NOMO-1 treated with DMSO at 0.1 percent for 48 hours (cell line): ENCODE results near the gene HAGHL.
A peak's percentile ranks its signal among the peaks of the same experiment; 100 is the strongest.
"Not testable (repeated sequence)": the region's sequence is repeated elsewhere in the genome, so short reads cannot be mapped to it uniquely, and the experiment has no call there.

Source experiments
- DNase-seq: peaks from one replicate; lab custom pipeline; 2025; ENCODE audit not compliant: unreplicated experiment; lab: John Stamatoyannopoulos, UW

Gene HAGHL

DNA sequence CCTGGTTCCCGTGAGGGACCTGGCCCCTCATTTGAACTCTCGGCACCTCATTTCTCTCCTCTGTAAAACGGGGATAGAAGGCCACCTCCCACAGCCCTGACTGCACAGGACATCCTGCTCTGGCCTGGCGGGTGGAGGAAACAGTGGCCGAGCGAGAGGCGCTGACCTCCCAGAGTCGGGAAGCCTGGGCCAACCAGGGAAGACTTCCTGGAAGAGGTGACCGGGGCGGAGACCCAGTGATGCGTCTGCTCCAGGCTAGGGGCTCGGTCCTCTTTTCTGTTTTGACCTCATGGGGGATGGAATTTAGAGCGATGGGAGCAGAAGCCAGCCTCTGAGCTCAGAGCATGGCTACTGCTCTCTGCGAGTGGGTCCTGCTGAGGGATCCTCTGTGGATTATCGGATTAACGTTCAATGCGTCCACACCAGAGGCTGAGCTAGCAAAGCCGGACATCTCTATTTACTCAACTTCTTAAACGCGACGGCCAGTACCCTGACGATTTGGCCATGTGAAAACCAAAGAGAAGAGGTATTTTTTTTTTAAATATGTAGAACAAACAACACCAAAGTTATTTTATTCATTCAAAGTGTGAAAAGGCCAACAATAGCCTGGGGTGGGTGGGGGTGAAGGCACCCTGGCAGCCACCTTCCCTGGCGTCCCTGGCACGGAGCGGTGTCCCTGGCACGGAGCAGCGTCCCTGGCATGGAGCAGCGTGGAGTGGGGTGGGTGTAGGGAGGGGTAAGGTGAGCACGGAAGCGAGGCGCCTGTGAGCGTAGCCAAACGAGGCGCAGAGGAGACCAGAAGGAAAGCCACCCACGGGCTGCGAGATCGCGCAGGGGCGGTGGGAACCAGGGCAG is 24.5 kb downstream of the HAGHL start:
- DNase-seq: no peak

DNA sequence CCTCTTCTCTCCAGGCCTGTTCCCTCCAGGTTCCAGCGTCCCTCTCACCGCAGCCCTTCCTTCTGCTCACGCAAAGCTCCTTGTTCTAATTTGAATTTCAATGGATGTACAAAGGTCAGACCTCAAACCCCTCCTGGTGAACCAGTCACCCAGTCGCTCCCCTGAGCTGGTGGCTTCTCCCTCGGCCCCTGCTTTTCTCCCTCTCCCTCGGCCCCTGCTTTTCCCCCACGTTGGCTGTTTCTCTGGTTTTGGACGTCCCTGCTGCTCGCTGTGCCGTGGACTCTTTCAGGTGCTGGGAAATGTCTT is 25.1 kb downstream of the HAGHL start:
- DNase-seq: no peak

DNA sequence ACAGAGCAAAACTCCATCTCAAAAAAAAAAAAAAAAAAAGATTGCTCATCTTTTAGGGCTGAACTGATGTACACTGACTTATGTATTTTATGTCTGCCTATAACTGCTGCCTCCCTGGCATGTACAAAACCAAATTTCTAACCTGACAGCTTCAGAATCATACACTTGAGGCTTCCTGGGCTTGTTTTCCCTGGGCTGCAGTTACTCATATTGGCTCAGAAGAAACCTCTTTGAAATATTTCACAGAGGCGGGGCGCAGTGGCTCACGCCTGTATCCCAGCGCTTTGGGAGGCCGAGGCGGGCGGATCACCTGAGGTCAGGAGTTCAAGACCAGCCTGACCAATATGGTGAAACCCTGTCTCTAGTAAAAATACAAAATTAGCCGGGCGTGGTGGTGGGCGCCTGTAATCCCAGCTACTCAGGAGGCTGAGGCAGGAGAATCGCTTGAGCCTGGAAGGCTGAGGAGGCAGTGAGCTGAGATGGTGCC is 27.3 kb downstream of the HAGHL start:
- DNase-seq: not testable (repeated sequence)

DNA sequence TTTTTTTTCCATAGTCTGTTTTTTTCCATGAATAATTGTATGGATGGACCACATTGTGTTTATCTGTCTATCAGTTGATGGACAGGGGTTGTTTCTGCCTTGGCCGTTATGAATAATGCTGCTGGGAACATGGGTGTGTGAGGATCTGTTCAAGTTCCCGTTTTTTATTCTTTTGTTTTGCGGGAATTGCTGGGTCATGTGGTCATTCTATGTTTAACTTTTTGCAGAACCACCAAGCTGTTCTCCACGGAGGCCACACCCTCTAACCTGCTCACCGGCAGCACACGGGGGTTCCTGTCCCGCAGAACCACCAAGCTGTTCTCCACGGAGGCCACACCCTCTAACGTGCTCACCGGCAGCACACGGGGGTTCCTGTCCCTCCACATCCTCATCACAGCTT is 27.8 kb downstream of the HAGHL start:
- peak; percentile 74 for DNase-seq

DNA sequence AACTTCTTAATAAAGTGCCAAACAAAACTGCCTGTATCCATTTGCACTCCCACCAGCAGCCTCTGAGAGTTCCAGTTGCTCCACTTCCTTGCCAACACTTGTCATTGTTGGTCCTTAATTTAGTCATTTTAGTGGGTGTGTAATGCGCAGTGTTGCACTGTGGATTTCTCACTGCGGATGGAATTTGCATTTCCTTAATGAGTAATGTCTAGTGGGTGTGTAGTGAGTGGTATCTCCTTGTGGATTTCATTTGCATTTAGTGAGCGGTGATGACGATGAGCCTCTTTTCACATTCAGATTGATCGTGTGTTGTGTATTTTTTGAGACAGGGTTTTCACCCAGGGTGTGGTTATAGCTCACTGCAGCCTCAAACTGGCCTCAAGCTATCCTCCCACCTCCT is 29.5 kb downstream of the HAGHL start:
- no peak for DNase-seq

DNA sequence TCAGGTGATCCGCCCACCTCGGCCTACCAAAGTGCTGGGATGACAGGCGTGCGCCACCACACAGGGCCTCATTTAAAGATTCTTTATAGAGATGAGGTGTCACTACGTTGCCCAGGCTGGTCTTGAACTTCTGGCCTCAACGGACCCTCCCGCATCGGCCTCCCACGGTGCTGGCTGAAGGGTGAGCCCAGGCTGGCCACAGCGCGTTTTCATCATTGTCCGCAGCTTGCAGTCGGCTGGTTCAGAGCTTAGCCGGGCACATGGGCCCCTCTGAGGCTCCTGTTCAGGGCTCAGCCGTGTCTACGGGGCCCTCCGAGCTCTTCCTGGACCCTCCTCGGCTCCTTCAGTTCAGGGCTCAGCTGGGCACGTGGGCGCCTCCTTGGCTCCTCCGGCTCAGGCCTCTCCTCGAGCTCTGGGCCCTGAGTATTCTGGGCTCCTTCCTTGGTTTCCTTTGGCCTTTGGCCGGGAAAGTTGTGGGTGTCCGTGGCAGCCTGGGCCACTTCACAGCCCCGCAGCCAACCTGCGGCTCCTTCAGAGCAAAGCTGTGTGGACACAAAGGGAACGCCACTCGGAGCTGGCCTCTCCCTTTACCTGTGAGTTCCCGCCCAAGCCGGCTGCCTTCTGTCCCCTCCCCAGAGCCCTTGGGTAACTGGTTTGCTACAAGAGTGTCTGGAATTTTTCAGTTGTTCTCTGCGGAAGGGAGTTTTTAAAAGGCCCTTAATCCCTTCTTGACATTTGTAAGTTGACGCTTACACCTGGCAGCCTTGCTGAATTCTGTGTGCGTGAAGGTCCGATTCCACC is 32.4 kb downstream of the HAGHL start:
- DNase-seq: no peak

DNA sequence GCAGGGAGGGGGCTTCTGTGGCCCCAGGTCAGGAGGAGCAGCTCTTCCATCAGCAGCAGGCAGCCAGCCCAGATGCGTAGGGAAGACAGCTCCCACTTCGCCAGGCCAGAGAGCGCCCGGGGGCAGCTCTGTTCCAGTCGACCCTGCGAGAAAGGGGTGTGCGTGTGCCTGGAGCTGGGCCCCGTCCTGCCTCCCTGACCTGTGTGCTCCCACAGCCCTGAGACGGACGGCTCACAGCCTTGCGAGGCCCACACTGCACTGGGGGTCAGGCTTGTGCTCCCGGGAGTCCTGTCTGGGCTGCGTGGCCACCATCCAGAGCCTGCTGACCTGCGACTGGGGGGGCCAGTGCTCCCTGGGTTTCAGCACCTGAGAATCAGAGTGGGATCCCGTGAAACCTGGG is 33.2 kb downstream of the HAGHL start:
- DNase-seq: no peak

DNA sequence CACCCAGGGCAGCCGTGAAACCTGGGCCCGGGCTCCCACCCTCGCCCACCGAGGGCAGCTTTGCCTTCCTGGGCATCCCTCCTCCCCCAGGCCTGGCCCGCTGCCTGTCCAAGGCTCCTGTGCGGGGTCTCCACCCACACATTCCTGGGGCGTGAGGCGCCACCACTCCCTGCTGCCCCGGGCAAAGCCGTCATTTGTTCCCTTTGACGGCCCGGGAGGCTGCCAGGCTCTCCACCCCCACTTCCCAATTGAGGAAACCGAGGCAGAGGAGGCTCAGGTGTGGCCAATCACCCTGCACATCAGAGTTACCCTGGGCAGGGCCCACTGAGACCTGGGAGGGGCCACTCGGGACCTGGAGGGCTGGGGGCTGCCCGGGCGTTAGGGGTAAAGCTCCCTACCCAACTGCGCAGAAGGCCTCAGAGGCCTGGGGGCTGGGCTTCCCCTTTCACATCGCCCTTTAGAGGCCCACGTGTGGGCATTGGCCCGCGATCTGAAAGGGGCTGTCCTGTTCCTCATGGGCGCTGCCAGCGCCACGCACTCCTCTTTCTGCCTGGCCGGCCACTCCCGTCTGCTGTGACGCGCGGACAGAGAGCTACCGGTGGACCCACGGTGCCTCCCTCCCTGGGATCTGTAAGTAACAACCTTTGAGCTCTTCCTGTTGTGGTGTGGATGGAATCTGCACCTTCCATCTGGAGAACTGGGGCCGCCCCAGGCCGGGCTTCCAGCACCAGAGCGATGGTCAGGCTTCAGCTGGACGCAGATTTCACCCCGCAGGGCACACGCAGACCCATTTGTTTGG is 33.8 kb downstream of the HAGHL start, which contains the start of gene MSLN:
TSS of gene MSLN (plus strand) at position 190 of the 799 bp plus-strand sequence. CDS start 1,947 bp downstream, outside the sequence.
- peak; percentile 88 for DNase-seq

DNA sequence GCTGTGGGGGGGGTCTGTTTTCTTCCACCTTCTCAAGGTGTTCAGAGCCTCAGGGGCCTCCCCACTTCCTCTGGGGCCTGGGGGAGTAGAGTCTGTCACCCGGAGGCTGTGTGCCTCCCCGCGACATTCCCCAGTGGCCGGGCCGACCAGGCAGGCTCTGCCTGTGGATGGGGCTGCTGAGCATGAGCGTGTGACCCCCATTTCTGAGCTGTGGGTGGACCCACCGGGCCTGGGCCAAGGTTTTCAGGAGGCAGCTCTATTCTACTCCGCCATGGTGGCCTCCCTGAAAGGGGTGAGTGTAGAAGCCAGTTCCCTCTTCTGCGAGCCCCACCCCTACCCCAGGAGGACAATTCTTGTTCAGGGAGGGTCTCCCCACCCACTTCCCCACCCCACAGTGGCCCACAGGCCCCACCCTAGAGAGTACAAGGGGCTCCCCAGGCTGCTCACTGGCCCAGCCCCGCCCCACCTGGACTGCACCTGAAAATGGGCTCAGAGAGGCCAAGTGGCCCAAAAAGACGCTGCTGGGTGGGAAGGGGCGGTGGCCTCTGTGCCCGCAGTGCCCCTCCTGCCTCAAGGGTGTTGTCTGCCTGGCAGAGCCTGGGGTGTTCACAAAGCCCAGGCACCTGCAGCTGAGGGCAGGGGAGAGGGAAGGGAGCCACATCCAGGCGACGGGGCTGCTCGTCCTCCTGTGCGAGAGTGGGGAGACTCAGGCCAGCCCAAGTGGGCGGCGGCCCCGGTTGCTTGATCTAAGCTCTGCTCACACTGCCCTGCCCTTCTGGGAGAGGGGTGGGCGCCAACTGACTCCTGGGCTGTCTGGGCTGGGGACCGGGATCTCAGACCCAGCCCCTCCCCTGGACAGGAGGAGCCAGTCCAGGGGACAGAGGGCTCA is 35.0 kb downstream of the HAGHL start:
- DNase-seq: no peak

DNA sequence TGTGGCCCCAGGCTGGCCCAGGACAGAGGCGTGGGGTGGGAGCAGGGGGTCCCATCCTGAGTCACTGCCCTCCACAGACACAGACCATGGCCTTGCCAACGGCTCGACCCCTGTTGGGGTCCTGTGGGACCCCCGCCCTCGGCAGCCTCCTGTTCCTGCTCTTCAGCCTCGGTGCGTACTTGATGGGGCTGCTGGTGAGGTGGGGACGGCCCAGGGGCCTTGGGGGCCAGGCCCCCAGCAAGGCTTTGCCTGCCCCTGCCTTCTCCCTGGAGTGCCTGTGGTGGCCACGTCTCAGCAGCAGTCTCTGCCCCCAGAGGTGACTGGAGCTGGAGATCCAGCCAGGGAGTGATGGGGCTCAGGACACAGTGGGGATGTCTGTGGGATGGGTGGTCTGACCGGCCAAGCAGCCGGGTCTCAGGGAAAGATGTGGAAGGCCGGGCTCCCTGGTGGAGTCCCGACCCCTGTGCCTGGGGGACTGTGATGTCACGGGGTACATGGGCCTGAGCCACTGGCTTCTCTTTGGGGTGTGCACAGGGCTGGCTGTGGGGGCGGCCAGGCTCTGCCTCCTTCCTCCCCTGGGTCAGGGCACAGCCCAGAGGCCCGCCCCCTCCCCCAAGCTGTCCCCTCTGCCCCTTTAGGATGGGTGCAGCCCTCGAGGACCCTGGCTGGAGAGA is 35.8 kb downstream of the HAGHL start:
- no peak for DNase-seq

DNA sequence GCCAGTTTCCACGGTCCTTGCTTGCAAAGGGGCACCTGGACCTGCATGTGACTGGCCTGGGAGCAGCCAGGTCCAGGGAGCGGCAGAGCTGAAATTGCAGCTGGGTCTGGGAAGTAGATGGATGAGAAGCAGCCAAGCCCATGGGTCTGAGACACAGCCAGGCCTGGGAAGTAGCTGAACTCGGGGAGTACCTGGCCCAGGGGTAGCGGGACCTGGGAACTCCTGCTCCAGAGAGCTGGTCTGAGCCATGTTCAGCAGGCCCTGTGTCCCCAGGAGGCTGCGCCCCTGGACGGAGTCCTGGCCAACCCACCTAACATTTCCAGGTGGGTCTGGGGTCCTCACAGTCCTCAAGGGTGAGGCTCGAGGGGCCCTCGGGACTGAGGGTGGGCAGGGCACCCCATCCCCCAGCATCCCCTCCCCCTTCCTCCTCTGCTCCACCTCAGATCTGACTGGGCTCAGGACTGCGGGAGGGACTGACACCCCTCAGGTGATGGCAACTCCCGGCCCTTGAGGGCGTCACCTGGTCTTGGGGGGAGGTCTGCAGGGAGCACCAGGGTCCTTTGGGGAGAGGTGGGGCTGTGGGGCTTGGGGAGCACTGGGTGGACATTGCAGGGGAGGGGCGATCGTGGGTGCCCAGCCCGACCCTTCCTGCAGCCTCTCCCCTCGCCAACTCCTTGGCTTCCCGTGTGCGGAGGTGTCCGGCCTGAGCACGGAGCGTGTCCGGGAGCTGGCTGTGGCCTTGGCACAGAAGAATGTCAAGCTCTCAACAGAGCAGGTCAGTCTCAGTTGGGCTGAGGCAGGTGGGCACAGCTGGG is 36.7 kb downstream of the HAGHL start:
- DNase-seq: no peak

DNA sequence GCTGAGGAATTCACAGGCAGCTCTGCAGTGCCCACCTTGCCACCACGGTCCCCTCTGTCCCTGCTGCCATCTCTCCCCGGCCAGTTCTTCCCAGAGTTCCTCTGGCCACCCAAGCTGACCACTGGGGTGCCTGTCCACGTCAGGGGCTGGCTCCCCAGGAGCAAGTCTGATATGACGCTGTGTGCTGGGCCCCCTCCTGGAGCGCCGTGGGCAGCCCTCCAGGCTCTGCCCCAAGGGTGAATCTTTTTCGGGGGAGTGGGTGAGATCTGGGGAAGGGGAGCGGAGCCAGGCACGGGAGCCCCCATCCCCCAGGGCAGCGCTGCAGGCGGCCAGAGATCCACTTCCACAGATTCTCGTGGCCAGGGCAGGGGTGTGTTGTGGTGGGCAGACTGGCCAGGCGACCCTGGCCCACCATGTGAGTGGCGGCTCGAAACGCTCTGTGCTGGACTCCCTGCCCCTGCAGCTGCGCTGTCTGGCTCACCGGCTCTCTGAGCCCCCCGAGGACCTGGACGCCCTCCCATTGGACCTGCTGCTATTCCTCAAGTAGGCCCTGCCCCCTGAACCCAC is 37.4 kb downstream of the HAGHL start:
- no peak for DNase-seq

DNA sequence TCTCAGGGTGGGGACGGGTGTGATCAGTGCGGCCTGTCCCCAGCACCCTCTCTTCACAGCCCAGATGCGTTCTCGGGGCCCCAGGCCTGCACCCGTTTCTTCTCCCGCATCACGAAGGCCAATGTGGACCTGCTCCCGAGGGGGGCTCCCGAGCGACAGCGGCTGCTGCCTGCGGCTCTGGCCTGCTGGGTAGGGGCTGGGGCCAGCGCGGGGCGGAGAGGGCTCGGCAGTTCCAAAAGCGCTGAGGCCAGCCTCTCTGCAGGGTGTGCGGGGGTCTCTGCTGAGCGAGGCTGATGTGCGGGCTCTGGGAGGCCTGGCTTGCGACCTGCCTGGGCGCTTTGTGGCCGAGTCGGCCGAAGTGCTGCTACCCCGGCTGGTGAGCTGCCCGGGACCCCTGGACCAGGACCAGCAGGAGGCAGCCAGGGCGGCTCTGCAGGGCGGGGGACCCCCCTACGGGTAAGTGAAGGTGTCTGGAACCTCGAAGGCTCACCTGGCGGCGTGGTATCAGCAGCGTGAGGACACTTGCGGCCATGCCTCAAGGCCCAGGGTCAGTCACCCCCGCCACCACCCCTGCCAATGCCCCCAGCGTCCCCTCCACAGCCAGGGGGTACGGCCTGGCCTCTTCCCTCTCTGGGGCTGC is 38.1 kb downstream of the HAGHL start:
- DNase-seq: no peak

DNA sequence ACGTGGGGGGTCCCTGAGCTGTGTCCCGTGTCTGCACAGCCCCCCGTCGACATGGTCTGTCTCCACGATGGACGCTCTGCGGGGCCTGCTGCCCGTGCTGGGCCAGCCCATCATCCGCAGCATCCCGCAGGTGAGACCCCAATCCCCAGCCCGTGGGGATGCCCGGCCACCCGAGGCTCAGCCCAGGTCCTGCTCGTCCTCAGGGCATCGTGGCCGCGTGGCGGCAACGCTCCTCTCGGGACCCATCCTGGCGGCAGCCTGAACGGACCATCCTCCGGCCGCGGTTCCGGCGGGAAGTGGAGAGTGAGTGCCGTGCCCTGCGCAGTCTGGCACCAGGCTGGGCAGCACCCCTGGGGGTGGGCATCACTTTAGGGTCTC is 38.6 kb downstream of the HAGHL start:
- DNase-seq: no peak

DNA sequence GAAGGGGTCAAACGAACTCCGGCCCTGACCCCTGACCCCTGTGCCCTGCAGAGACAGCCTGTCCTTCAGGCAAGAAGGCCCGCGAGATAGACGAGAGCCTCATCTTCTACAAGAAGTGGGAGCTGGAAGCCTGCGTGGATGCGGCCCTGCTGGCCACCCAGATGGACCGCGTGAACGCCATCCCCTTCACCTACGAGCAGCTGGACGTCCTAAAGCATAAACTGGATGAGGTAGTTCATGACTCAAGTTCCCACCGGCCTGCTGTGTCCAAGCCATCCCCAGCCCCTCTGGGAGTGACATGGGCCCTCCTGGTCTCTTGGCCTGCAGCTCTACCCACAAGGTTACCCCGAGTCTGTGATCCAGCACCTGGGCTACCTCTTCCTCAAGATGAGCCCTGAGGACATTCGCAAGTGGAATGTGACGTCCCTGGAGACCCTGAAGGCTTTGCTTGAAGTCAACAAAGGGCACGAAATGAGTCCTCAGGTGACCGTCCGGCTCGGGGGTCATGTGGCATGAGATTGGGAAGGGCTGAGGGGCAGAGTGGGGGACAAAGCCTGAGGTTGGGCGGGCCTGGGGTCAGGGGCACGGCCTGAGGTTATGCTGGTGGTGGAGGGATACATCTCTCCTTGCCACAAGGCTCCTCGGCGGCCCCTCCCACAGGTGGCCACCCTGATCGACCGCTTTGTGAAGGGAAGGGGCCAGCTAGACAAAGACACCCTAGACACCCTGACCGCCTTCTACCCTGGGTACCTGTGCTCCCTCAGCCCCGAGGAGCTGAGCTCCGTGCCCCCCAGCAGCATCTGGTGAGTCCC is 39.3 kb downstream of the HAGHL start:
- no peak for DNase-seq

DNA sequence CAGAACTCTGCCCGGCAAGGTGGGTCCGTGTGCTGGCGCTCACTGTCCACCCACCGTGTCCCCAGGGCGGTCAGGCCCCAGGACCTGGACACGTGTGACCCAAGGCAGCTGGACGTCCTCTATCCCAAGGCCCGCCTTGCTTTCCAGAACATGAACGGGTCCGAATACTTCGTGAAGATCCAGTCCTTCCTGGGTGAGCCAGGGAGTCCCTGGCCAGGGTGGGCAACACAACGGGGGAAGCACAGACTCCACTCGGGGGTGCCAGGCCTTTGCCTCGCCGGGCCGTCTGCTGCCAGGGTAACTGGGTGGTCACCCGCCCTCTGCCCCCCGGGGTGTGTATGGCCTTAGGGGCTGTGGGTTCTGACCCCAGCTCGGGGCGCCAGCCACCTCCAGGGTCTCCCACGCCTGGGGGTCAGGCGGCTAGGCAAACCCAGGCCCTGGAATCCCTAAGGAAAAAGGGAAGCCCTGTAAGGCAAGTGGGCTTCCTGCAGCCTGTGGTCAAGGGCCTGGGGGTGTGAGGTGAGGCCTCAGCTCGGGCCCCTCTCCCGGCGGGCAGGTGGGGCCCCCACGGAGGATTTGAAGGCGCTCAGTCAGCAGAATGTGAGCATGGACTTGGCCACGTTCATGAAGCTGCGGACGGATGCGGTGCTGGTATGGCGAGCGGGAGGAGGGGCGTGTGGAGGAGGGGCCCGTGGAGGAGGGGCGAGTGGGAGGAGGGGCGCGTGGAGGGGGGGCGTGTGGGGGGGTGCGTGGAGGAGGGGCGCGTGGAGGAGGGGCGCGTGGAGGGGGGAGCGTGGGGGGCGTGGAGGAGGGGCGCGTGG is 40.1 kb downstream of the HAGHL start:
- DNase-seq: no peak
